Smooth muscle cell (in vitro differentiated cells): ENCODE data around the gene CCDC60. TPM values are rescaled to one million over a fixed set of nuclear protein-coding genes. Genes with fewer than 3 reads are reported as not detected.

Experiments
- DNase-seq: peaks from one replicate; lab custom pipeline; 2025; ENCODE audit not compliant: unreplicated experiment; lab: John Stamatoyannopoulos, UW
- H2AFZ ChIP-seq: fragments of 200-600 bp; sonication (generic); 2 replicates; pipeline ENCODE4 v1.6.0; 2016; ENCODE audit warnings: antibody characterized with exemption, low read depth, mild to moderate bottlenecking
- H3F3A ChIP-seq: fragments of 200-600 bp; sonication (generic); 2 replicates; pipeline ENCODE4 v1.6.0; 2017; ENCODE audit warnings: antibody characterized with exemption, low read depth
- H3K27ac ChIP-seq: fragments of 200-600 bp; sonication (generic); 2 replicates; pipeline ENCODE4 v1.5.1; 2016; ENCODE audit warnings: low read depth, mild to moderate bottlenecking
- H3K27me3 ChIP-seq: fragments of 200-600 bp; sonication (generic); 2 replicates; pipeline ENCODE4 v1.6.1; 2016; ENCODE audit warnings: low read depth, mild to moderate bottlenecking
- H3K36me3 ChIP-seq: fragments of 200-600 bp; sonication (generic); 2 replicates; pipeline ENCODE4 v1.5.1; 2016; ENCODE audit warnings: low read depth
- H3K4me1 ChIP-seq: fragments of 200-600 bp; sonication (generic); 2 replicates; pipeline ENCODE4 v1.5.1; 2016; ENCODE audit warnings: low read depth
- H3K4me2 ChIP-seq: fragments of 200-600 bp; sonication (generic); 2 replicates; pipeline ENCODE4 v1.6.0; 2016; ENCODE audit warnings: mild to moderate bottlenecking
- H3K4me3 ChIP-seq: fragments of 200-600 bp; sonication (generic); 2 replicates; pipeline ENCODE4 v1.5.1; 2016; ENCODE audit warnings: mild to moderate bottlenecking
- H3K79me2 ChIP-seq: fragments of 200-600 bp; sonication (generic); 2 replicates; pipeline ENCODE4 v1.6.0; 2016; ENCODE audit warnings: low read depth, mild to moderate bottlenecking
- H3K9ac ChIP-seq: fragments of 200-600 bp; sonication (generic); 2 replicates; pipeline ENCODE4 v1.6.0; 2016; ENCODE audit warnings: low read depth
- H3K9me3 ChIP-seq: fragments of 200-600 bp; sonication (generic); replicated peaks from 2 replicates; pipeline ENCODE4 v1.5.1; 2016; ENCODE audit warnings: low read depth
- H4K20me1 ChIP-seq: fragments of 200-600 bp; sonication (generic); 2 replicates; pipeline ENCODE4 v1.6.0; 2016; ENCODE audit warnings: low read depth
- CTCF ChIP-seq: fragments of 200-600 bp; sonication (generic); IDR thresholded peaks from 2 replicates; pipeline ENCODE4 v1.5.1; 2017; ENCODE audit warnings: borderline replicate concordance, mild to moderate bottlenecking, antibody characterized with exemption; ENCODE audit not compliant: insufficient read depth, poor library complexity, severe bottlenecking
- WGBS: methylation state at CpG from one replicate; pipeline ENCODE4 v1.1.7; 2016; ENCODE audit warnings: low lambda C conversion rate; 5-methylcytosine and 5-hydroxymethylcytosine counted together
- polyA plus RNA-seq: library from polyadenylated mRNA; unstranded; fragments of >200 nt; fragmentation: Nextera tagmentation; extraction: Ambion mirVana; gene quantifications from 2 replicates; pipeline ENCODE4 v1.2.1, GENCODE V29; 2016
- total RNA-seq: library from RNA; depleted of rRNA; stranded (reverse); fragments of >200 nt; gene quantifications from 2 replicates; pipeline ENCODE4 v1.2.3, GENCODE V29; 2014

Gene CCDC60
- total and polyA plus RNA-seq, 2 experiments from 2014 or later = not detected

GRCh38 chr12:119540476-119540875 lies 205.9 kb downstream of the CCDC60 start:
- no peak overlapping the region for H3K27ac ChIP-seq
- no peaks in the 10 kb centered on the region for H3F3A ChIP-seq
- H3K4me2 ChIP-seq = no peak overlapping the region
- 87% methylated on average over 3 of the region's 3 CpGs for WGBS
- H4K20me1 ChIP-seq = no peaks in the 10 kb centered on the region
- H3K9me3 ChIP-seq = no peaks in the 10 kb centered on the region
- H3K36me3 ChIP-seq = no peaks in the 10 kb centered on the region
- H3K4me3 ChIP-seq = no peak overlapping the region
- DNase-seq = no peak
- no peak overlapping the region for H3K9ac ChIP-seq
- no peaks in the 10 kb centered on the region for H3K4me1 ChIP-seq
- H3K27me3 ChIP-seq = no peaks in the 10 kb centered on the region
- no peak overlapping the region for H2AFZ ChIP-seq
- TF ChIP-seq CTCF = no peak
- H3K79me2 ChIP-seq = no peaks in the 10 kb centered on the region

GRCh38 chr12:119544765-119545625 lies 210.5 kb downstream of the CCDC60 start:
- peak; percentile 84 for TF ChIP-seq CTCF
- no peak overlapping the region for H3K4me2 ChIP-seq
- H3K9me3 ChIP-seq = no peaks in the 10 kb centered on the region
- H3K79me2 ChIP-seq = no peaks in the 10 kb centered on the region
- H3K27me3 ChIP-seq = peaks cover under 1% of the 10 kb centered on the region
- no peak overlapping the region for H3K9ac ChIP-seq
- no peaks in the 10 kb centered on the region for H3F3A ChIP-seq
- no peaks in the 10 kb centered on the region for H3K4me1 ChIP-seq
- no peaks in the 10 kb centered on the region for H4K20me1 ChIP-seq
- no peak overlapping the region for H3K27ac ChIP-seq
- H3K4me3 ChIP-seq = no peak overlapping the region
- H3K36me3 ChIP-seq = no peaks in the 10 kb centered on the region
- peak; percentile 13 for DNase-seq
- WGBS = 51% methylated on average over 9 of the region's 9 CpGs
- H2AFZ ChIP-seq = no peak overlapping the region

GRCh38 chr12:119546340-119546739 lies 211.8 kb downstream of the CCDC60 start:
- H3F3A ChIP-seq = no peaks in the 10 kb centered on the region
- H3K36me3 ChIP-seq = no peaks in the 10 kb centered on the region
- H3K79me2 ChIP-seq = no peaks in the 10 kb centered on the region
- H3K4me1 ChIP-seq = no peaks in the 10 kb centered on the region
- H3K9ac ChIP-seq = no peak overlapping the region
- H3K4me3 ChIP-seq = no peak overlapping the region
- no peak overlapping the region for H3K4me2 ChIP-seq
- no peaks in the 10 kb centered on the region for H3K9me3 ChIP-seq
- TF ChIP-seq CTCF = no peak
- H4K20me1 ChIP-seq = no peaks in the 10 kb centered on the region
- peaks cover 9% of the 10 kb centered on the region for H3K27me3 ChIP-seq
- no peak for DNase-seq
- no peak overlapping the region for H3K27ac ChIP-seq
- H2AFZ ChIP-seq = no peak overlapping the region

- Histone ChIP-seq H4K20me1 (no peaks in the 10 kb centered on the region), H3K36me3 (no peaks in the 10 kb centered on the region), H2AFZ (no peak overlapping the region), H3K9me3 (no peaks in the 10 kb centered on the region), H3K79me2 (no peaks in the 10 kb centered on the region), H3K27ac (no peak overlapping the region), H3K4me1 (no peaks in the 10 kb centered on the region), H3F3A (no peaks in the 10 kb centered on the region), H3K4me2 (no peak overlapping the region), H3K9ac (no peak overlapping the region), H3K4me3 (no peak overlapping the region), H3K27me3 (peaks cover 13% of the 10 kb centered on the region)
- WGBS = 41% methylated on average over 1 of the region's 1 CpG
- no peak for DNase-seq
- no peak for TF ChIP-seq CTCF
These were observed 212.5 kb downstream of the CCDC60 start for GRCh38 chr12:119547001-119547400.
